NCI-H128 (cell line): ENCODE results near the gene ARHGAP33.

Source experiments
- DNase-seq: peaks from one replicate; lab custom pipeline; 2025; ENCODE audit not compliant: unreplicated experiment; lab: John Stamatoyannopoulos, UW

ARHGAP33 gene

DNA sequence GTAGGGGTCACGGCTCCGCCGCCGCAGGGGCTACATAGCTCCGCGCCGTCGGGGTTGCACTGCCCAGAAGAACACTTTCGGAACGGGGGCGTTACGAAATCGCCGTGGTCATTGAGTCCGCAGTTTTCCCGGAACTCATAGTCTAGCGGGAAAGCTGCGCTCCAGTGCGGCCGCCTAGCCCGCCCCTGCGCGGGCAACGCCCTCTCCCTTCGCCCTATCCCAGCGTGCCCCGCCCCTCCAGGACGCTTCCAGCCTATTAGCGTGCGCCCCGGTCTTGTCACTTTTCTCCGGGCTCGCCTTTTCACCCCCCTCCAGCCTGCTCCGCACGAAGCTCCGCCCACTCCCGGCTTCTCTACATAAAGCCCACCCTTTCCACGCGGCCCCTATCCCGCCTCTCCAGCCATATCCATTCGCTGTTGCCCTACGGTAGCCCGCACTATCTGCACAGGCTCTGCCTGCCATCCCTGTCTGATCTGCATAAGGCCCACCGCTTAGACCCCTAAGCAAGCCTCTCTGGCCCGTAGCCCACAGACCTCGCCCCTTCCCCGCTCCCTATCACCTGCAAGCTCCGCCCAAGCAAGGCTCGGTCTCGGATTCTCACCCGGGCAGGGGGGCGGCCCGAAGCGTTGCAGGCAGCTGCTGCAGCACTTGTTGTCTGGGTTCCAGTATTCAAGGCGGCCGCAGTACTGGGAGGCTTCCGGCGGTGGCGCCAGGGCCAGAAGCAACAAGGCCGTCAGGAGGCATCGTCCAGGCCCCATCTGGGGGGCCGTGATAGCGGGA is 34.8 kb upstream of the ARHGAP33 start:
- DNase-seq, result peak; percentile 96

- no peak for DNase-seq
Observed at GRCh38 chr19:35741203-35741515, 34.2 kb upstream of the ARHGAP33 start.

- DNase-seq, result no peak
Observed at GRCh38 chr19:35742121-35742724, 33.1 kb upstream of the ARHGAP33 start, which contains the start of gene IGFLR1. Gene IGFLR1 (minus strand): TSS chr19:35742452. CDS start chr19:35741180, 1,272 bp downstream.

DNA sequence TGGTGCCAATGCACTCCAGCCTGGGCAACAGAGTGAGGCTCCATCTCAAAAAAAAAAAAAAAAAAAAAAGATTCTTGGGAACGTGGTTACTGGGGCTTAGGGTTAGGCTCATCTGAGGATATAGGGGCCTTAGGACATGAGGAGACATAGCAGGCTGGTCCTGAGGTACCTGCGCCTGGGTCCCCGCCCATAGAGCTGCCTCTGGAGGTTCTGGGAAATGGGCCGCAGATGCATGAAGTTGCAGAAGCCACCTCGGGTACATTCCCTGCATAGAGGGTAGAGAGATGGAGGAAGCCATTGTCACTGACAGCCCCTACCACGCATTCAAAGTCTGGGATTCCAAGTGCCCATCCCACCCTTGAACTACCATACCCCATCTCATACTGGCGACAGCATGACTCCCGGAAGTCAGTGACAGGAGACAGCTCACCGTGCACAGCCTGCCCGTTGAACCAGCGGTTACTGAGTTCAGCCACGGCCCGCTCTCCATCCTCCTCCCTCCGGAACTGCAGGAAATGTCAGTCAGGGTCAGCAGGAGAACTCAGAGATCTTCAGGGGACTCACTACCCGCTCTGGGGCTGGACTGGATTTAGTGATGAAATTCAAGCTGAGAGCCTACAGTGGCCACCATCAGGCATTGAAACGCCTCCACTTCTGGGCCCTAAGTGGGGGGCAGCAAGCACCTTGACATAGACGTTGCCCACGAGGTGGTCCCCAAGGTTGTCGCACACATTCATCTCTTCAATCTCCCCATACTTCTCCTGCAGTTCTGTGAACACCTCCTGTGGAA is 31.5 kb upstream of the ARHGAP33 start:
- DNase-seq, result no peak

DNA sequence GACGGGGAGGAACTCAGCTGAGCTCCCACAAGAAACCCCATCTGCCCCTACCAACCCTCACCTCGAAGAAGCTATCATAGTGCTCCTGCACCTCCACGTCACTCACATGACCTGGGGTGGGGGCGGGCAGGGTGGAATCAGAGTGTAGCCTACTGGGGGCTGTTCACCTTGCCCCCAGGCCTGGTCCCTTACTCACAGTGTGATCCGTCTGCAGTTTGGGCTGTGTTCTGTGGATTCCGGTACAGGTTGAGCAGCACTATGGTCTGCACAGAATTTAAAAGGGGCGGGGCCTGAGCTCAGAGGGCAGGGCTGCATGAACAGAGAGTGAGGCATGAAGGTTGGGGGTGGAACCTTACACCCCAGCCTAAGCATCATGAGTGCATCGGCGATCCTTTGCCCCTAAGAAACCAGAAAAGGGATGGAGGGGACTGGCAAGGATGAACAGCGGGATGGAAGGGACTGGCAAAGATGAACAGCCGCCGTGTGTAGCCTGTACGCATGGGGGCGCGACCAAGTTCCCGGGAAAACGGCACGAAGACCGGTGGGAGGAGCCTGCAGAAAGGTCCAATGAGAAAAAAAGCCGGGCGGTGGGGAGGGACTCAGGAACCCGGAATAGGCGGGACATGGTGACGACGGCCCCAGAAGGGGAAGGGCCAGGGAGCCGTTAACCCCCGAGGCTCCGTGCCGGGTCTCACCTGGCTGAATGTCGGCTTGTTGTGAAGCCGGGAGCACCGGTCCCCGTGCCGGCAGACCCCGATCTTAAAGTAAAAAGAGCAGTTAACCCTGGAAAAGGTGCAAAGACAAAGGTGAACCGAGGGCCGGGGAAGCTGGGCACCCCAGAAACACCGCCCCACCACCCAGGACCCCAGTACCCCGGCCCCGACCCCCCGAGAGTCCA is 30.7 kb upstream of the ARHGAP33 start:
- peak; percentile 89 for DNase-seq

DNA sequence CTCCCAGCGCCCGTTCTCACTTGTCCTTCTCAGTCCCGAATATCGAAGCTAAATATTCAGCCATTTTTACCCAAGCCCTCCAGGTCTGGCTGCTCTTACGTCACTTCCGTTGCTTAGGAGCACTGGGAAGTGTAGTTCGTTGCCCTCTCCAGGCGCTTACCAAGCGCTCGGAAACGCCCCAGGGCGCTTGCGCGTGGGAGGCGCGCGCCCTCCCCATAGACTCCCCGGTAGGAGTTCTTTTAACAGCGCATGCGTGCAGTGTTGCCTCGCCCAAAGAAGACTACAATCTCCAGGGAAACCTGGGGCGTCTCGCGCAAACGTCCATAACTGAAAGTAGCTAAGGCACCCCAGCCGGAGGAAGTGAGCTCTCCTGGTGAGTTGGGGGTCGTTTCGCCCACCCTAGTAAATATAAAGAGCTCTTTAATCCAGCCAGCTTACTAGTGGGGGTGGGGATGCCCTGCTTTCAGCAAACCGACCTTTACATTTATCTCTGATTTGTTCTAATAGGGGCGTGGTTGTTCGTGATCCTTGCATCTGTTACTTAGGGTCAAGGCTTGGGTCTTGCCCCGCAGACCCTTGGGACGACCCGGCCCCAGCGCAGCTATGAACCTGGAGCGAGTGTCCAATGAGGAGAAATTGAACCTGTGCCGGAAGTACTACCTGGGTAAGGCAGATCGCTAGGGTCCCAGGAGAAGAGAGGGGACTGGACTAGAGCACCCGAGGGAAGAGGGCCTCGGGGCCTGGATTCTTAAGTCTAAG is 29.9 kb upstream of the ARHGAP33 start, which contains the start of the genes PSENEN and U2AF1L4:
TSS of gene PSENEN (plus strand) at position 324 of the 759 bp plus-strand sequence. CDS start at position 604, 280 bp downstream.
TSS of gene U2AF1L4 (minus strand) at position 91 of the 759 bp plus-strand sequence. CDS start at position 64, 27 bp downstream.
- DNase-seq, result peak; percentile 98

DNA sequence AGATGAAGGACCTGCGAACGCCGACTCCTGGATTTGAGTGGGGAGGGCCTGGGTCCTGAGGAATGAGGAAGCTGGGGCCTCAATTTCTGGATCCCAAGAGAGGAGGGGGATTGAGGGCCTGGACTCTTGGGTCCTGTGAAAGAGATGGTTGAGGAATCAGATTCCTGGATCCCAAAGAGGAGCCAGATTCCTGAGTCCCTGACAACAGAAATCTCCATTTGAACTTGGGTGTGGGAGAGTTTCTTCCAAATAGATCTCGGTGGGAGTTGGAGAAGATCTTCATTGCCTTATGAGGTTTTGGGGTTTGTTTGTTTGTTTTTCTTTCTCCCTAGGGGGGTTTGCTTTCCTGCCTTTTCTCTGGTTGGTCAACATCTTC is 29.3 kb upstream of the ARHGAP33 start:
- no peak for DNase-seq

- no peak for DNase-seq
Observed at GRCh38 chr19:35746531-35746930, 28.8 kb upstream of the ARHGAP33 start.

GRCh38 chr19:35748106-35749020 is 27.0 kb upstream of the ARHGAP33 start, which contains the start of gene LIN37:
Gene LIN37 (plus strand): TSS chr19:35748576. CDS start chr19:35748725, 149 bp downstream.
- peak; percentile 98 for DNase-seq

GRCh38 chr19:35750167-35750566 is 25.2 kb upstream of the ARHGAP33 start:
- no peak for DNase-seq

DNA sequence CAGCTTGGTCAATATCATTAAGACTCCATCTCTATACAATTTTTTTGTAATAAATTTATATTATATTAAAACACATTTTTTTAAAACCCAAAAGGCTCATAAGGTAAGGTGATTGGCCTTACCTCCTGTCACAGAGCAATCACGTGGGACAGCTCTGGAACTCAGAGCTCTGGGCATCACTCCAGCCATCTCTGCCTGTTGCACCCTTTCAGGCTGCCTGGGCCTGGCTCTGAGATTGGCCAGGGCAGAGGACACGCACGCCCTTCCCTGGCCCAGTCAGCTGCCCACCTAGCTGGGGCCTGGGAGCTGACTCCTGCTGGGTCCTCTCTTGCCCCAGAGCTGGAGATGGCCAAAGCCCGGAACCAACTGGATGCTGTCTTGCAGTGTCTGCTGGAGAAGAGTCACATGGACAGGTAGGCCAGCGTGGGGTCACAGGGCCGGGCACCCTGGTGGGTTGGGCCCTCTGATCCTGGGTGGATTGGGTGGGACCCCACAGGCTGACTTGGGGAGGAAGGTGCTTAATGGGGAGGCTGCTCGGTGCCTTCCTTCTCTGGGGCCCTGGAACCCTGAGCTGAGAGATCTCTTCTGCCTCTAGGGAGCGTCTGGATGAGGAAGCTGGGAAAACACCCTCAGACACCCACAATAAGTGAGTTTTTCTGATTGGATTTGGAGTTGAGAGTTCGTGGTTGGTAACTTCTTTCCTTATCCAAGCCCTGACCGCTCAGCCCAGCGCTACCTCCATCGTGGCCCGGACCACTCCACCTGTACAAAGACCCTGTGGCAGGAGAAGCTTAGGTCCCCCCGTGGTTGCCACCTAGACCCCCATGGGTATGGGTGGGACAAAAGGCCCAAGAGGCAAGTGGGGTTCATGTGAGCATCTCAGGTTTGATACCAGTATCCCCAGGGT is 23.3 kb upstream of the ARHGAP33 start:
- DNase-seq, result no peak

GRCh38 chr19:35752746-35753350 is 22.5 kb upstream of the ARHGAP33 start:
- no peak for DNase-seq

GRCh38 chr19:35753634-35754369 is 21.6 kb upstream of the ARHGAP33 start:
- DNase-seq, result no peak

- DNase-seq, result no peak
Observed at GRCh38 chr19:35754370-35755130, 20.8 kb upstream of the ARHGAP33 start.

DNA sequence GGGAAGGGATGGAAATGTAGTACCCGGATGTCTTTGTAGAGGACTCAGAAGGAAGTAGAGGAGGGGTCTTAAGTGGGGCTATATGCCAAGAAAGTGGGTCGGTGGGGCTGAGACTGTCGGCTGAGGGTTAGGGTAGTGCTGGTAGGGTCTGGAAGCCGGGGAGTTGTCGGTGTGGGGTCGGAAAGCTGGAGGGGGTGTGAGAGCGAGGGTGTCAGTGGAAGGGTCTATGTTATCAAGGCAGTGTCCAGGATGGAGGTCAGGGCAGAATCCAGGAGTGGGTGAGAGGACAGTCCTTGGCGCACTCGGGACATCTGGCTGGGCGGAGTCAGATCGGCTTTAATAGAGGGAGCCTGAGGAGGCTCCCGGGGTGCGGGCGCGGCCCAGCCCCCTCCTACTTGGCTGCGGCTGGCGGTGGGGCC is 20.2 kb upstream of the ARHGAP33 start:
- DNase-seq, result no peak
